HEK293 (cell line): ENCODE results near the gene HSD17B12.

Experiments used
- CTCF ChIA-PET: fragments of 350-600 bp; formaldehyde crosslinking; extraction: SDS; loops from one replicate; lab custom pipeline; 2021; ENCODE audit warnings: antibody characterized with exemption; lab: Yijun Ruan, JAX
- POLR2A ChIA-PET: fragments of 300-600 bp; formaldehyde crosslinking; extraction: SDS; loops from one replicate; lab custom pipeline; 2020; ENCODE audit warnings: antibody characterized with exemption, inconsistent platforms; lab: Yijun Ruan, JAX
- H3K27ac ChIP-seq: fragments of 200-500 bp; sonication (Bioruptor generic); 2 replicates; pipeline ENCODE4 v1.5.1; 2014; ENCODE audit warnings: low read depth, low read length, control low read depth, inconsistent platforms; ENCODE audit errors: extremely low read depth
- H3K36me3 ChIP-seq, 2 experiments: fragments of 200-500 bp in 1 of 2; sonication (Bioruptor generic) in 1 of 2; 1 replicate in 1 of 2; 2 replicates in 1 of 2; pipeline ENCODE4 v1.5.1; 2014 to 2017; ENCODE audit warnings: inconsistent platforms in 2 of 2, low read length in 2 of 2; ENCODE audit not compliant: control insufficient read depth in 2 of 2, insufficient read depth in 1 of 2
- H3K4me1 ChIP-seq: fragments of 200-500 bp; sonication (Bioruptor generic); 2 replicates; pipeline ENCODE4 v1.5.1; 2014; ENCODE audit warnings: mild to moderate bottlenecking, low read length, inconsistent platforms; ENCODE audit not compliant: control insufficient read depth, insufficient read depth
- H3K4me3 ChIP-seq: 2 replicates; pipeline ENCODE4 v1.5.1; 2011; ENCODE audit warnings: low read depth, mild to moderate bottlenecking, control low read depth, low read length, moderate library complexity
- H3K9me3 ChIP-seq: fragments of 200-500 bp; sonication (Bioruptor generic); 2 replicates; pipeline ENCODE4 v1.5.1; 2014; ENCODE audit warnings: low read depth, low read length, inconsistent platforms; ENCODE audit not compliant: control insufficient read depth, insufficient read depth
- GFI1B ChIP-seq: fragments of 450-650 bp; formaldehyde crosslinking; IDR thresholded peaks from 2 replicates; pipeline ENCODE4 v1.5.1; 2016; ENCODE audit warnings: missing biosample characterization, missing genetic modification characterization
- HOXC10 ChIP-seq: sonication (generic); formaldehyde crosslinking; IDR thresholded peaks from 2 replicates; pipeline ENCODE4 v1.8.1; 2023; ENCODE audit warnings: mild to moderate bottlenecking, missing genetic modification reagents
- HOXD13 ChIP-seq: sonication (generic); formaldehyde crosslinking; IDR thresholded peaks from 2 replicates; pipeline ENCODE4 v1.8.0; 2022; ENCODE audit warnings: missing genetic modification reagents, borderline replicate concordance
- KLF8 ChIP-seq: fragments of 450-650 bp; formaldehyde crosslinking; IDR thresholded peaks from 2 replicates; pipeline ENCODE4 v1.5.1; 2016; ENCODE audit warnings: missing biosample characterization, missing genetic modification characterization
- REPIN1 ChIP-seq: fragments of 450-650 bp; formaldehyde crosslinking; IDR thresholded peaks from 2 replicates; pipeline ENCODE4 v1.5.1; 2017; ENCODE audit warnings: missing biosample characterization, missing genetic modification characterization, low read depth
- SCRT1 ChIP-seq: fragments of 450-650 bp; formaldehyde crosslinking; IDR thresholded peaks from 2 replicates; pipeline ENCODE4 v1.5.1; 2016; ENCODE audit warnings: missing biosample characterization, missing genetic modification characterization, borderline replicate concordance
- SCRT2 ChIP-seq: fragments of 450-650 bp; formaldehyde crosslinking; IDR thresholded peaks from 2 replicates; pipeline ENCODE4 v1.5.1; 2016; ENCODE audit warnings: missing biosample characterization, missing genetic modification characterization
- TCF7L2 ChIP-seq: IDR thresholded peaks from 2 replicates; pipeline ENCODE4 v1.6.1; 2011; ENCODE audit warnings: low read depth, mild to moderate bottlenecking, inconsistent platforms, low read length, moderate library complexity, borderline replicate concordance
- YY1 ChIP-seq: fragments of 450-650 bp; formaldehyde crosslinking; IDR thresholded peaks from 2 replicates; pipeline ENCODE4 v1.5.1; 2018; ENCODE audit warnings: missing biosample characterization, missing genetic modification characterization
- ZBTB48 ChIP-seq: fragments of 450-650 bp; formaldehyde crosslinking; IDR thresholded peaks from 2 replicates; pipeline ENCODE4 v1.5.1; 2016; ENCODE audit warnings: missing biosample characterization, missing genetic modification characterization
- ZNF114 ChIP-seq: fragments of 450-650 bp; formaldehyde crosslinking; IDR thresholded peaks from 2 replicates; pipeline ENCODE4 v1.5.0; 2017; ENCODE audit warnings: missing biosample characterization, missing genetic modification characterization
- ZNF2 ChIP-seq: fragments of 450-650 bp; formaldehyde crosslinking; IDR thresholded peaks from 2 replicates; pipeline ENCODE4 v1.5.1; 2016; ENCODE audit warnings: missing biosample characterization, missing genetic modification characterization
- ZNF211 ChIP-seq: fragments of 450-650 bp; formaldehyde crosslinking; IDR thresholded peaks from 2 replicates; pipeline ENCODE4 v1.5.1; 2016; ENCODE audit warnings: low read depth, missing biosample characterization, missing genetic modification characterization
- ZNF324 ChIP-seq: fragments of 450-650 bp; formaldehyde crosslinking; IDR thresholded peaks from 2 replicates; pipeline ENCODE4 v1.5.1; 2016; ENCODE audit warnings: missing biosample characterization, missing genetic modification characterization
- ZNF354C ChIP-seq: fragments of 450-650 bp; formaldehyde crosslinking; IDR thresholded peaks from 2 replicates; pipeline ENCODE4 v1.5.1; 2016; ENCODE audit warnings: missing biosample characterization, missing genetic modification characterization, low read depth, borderline replicate concordance
- ZNF362 ChIP-seq: fragments of 450-650 bp; formaldehyde crosslinking; IDR thresholded peaks from 2 replicates; pipeline ENCODE4 v1.5.1; 2016; ENCODE audit warnings: missing biosample characterization, missing genetic modification characterization
- ZNF394 ChIP-seq: fragments of 450-650 bp; formaldehyde crosslinking; IDR thresholded peaks from 2 replicates; pipeline ENCODE4 v1.5.1; 2016; ENCODE audit warnings: missing biosample characterization, missing genetic modification characterization, mild to moderate bottlenecking, moderate library complexity, borderline replicate concordance
- ZNF423 ChIP-seq: fragments of 450-650 bp; formaldehyde crosslinking; IDR thresholded peaks from 2 replicates; pipeline ENCODE4 v1.5.1; 2016; ENCODE audit warnings: missing biosample characterization, missing genetic modification characterization
- ZNF513 ChIP-seq: fragments of 450-650 bp; IDR thresholded peaks from 2 replicates; pipeline ENCODE4 v1.5.1; 2018; ENCODE audit warnings: missing biosample characterization, missing genetic modification characterization
- ZNF549 ChIP-seq: fragments of 450-650 bp; IDR thresholded peaks from 2 replicates; pipeline ENCODE4 v1.5.1; 2018; ENCODE audit warnings: missing biosample characterization, missing genetic modification characterization, mild to moderate bottlenecking, inconsistent platforms, moderate library complexity
- ZNF585B ChIP-seq: fragments of 450-650 bp; formaldehyde crosslinking; IDR thresholded peaks from 2 replicates; pipeline ENCODE4 v1.5.1; 2016; ENCODE audit warnings: missing biosample characterization, missing genetic modification characterization
- ZNF626 ChIP-seq: fragments of 450-650 bp; sonication (Bioruptor Pico); formaldehyde crosslinking; IDR thresholded peaks from 2 replicates; pipeline ENCODE4 v1.5.1; 2018; ENCODE audit warnings: missing biosample characterization, missing genetic modification characterization, inconsistent platforms
- ZNF791 ChIP-seq: fragments of 450-650 bp; formaldehyde crosslinking; IDR thresholded peaks from 2 replicates; pipeline ENCODE4 v1.5.1; 2016; ENCODE audit warnings: missing biosample characterization, missing genetic modification characterization
- ZNF837 ChIP-seq: fragments of 450-650 bp; formaldehyde crosslinking; IDR thresholded peaks from 2 replicates; pipeline ENCODE4 v1.5.1; 2016; ENCODE audit warnings: missing biosample characterization, missing genetic modification characterization
- ZSCAN30 ChIP-seq: fragments of 450-650 bp; IDR thresholded peaks from 2 replicates; pipeline ENCODE4 v1.5.1; 2018; ENCODE audit warnings: missing biosample characterization, mild to moderate bottlenecking, missing genetic modification characterization, moderate library complexity
- TF ChIP-seq, protein P1 (sequence below): fragments of 450-650 bp; formaldehyde crosslinking; IDR thresholded peaks from 2 replicates; pipeline ENCODE4 v1.5.1; 2017; ENCODE audit warnings: missing biosample characterization, missing genetic modification characterization
- TF ChIP-seq, protein P2 (sequence below): fragments of 450-650 bp; formaldehyde crosslinking; IDR thresholded peaks from 2 replicates; pipeline ENCODE4 v1.5.1; 2016; ENCODE audit warnings: missing biosample characterization, missing genetic modification characterization
- TF ChIP-seq, protein P3 (sequence below): fragments of 450-650 bp; formaldehyde crosslinking; IDR thresholded peaks from 2 replicates; pipeline ENCODE4 v1.5.1; 2016; ENCODE audit warnings: missing biosample characterization, missing genetic modification characterization

The HSD17B12 gene

DNA sequence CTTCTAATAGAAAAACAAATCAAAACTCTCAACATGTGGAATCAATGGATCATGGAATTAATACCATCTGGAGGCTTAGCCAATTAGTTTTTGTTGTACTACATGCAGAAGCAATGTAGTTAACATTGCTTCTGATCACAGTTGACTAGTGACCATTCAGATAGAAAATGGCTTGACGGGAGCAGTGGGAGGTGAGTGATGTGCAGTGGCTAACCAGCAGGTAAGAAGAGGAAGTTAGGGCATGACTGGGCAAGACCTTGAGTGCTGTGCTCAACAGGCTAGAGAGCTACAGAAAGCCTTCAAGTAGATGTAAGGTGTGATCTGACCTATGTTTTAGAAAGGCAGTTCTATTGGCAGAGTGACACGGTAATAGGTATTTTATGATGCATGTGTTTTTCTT lies 139.4 kb downstream of the HSD17B12 start:
- no peaks in the 10 kb centered on the region for H3K9me3 ChIP-seq
- H3K36me3 ChIP-seq, result peaks cover 0 to 31% of the 10 kb centered on the region in 2 experiments; a peak in 1 of 3 replicates
- ChIA-PET CTCF (no interaction called here), POLR2A (interaction anchor here (0.6 kb wide), 1 partner anchor 12 kb away, joined by 4 read pairs; no protein-coding TSS in a partner anchor)
- H3K4me1 ChIP-seq, result no peaks in the 10 kb centered on the region
- no peak overlapping the region for H3K27ac ChIP-seq
- TF ChIP-seq GFI1B (tag by site-specific recombination), result no peak
- TF ChIP-seq ZNF513 (tag by site-specific recombination), result no peak
- TF ChIP-seq ZSCAN30 (tag by site-specific recombination), result no peak
- no peak for TF ChIP-seq KLF8
- TF ChIP-seq ZNF362 (tag by site-specific recombination), result no peak
- no peak for TF ChIP-seq ZBTB48 (tag by site-specific recombination)
- no peak for TF ChIP-seq ZNF324
- no peak for TF ChIP-seq HOXC10 (CRISPR knock-in tag)
- no peak for TF ChIP-seq SCRT1 (tag by site-specific recombination)
- TF ChIP-seq, protein P1, sequence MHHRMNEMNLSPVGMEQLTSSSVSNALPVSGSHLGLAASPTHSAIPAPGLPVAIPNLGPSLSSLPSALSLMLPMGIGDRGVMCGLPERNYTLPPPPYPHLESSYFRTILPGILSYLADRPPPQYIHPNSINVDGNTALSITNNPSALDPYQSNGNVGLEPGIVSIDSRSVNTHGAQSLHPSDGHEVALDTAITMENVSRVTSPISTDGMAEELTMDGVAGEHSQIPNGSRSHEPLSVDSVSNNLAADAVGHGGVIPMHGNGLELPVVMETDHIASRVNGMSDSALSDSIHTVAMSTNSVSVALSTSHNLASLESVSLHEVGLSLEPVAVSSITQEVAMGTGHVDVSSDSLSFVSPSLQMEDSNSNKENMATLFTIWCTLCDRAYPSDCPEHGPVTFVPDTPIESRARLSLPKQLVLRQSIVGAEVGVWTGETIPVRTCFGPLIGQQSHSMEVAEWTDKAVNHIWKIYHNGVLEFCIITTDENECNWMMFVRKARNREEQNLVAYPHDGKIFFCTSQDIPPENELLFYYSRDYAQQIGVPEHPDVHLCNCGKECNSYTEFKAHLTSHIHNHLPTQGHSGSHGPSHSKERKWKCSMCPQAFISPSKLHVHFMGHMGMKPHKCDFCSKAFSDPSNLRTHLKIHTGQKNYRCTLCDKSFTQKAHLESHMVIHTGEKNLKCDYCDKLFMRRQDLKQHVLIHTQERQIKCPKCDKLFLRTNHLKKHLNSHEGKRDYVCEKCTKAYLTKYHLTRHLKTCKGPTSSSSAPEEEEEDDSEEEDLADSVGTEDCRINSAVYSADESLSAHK (tag by site-specific recombination), result no peak
- TF ChIP-seq ZNF394 (tag by site-specific recombination), result no peak
- no peak for TF ChIP-seq ZNF791 (tag by site-specific recombination)
- no peak for TF ChIP-seq ZNF423 (tag by site-specific recombination)
- no peak for TF ChIP-seq ZNF626 (tag by site-specific recombination)
- no peak for TF ChIP-seq TCF7L2
- no peak for TF ChIP-seq ZNF585B (tag by site-specific recombination)
- no peak for TF ChIP-seq SCRT2 (tag by site-specific recombination)
- TF ChIP-seq ZNF549 (tag by site-specific recombination), result no peak
- no peak for TF ChIP-seq REPIN1 (tag by site-specific recombination)
- H3K4me3 ChIP-seq, result no peak overlapping the region

DNA sequence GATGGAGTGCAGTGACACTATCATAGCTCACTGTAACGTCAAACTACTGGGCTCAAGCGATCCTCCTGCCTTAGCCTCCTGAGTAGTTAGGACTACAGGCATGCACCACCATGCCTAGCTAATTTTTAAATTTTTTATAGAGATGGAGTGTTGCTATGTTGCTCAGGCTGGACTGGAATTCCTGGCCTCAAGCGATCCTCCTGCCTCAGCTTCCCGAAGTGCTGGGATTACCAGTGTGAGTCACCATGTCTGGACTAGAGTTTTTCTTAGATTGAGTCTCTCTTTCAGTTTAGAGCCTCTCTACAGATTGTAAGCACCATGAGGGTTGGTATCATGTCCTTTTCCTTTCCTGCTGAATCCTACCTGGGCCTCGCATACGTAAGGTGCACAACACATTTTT lies 142.8 kb downstream of the HSD17B12 start:
- ChIA-PET CTCF (interaction anchor here (10.8 kb wide), 1 partner anchor 27 kb away, joined by 122 read pairs; no protein-coding TSS in a partner anchor), POLR2A (no interaction called here)
- H3K27ac ChIP-seq, result no peak overlapping the region
- H3K36me3 ChIP-seq, result peaks cover 0 to 21% of the 10 kb centered on the region in 2 experiments; a peak in 1 of 3 replicates
- no peaks in the 10 kb centered on the region for H3K9me3 ChIP-seq
- no peak overlapping the region for H3K4me3 ChIP-seq
- no peaks in the 10 kb centered on the region for H3K4me1 ChIP-seq
- TF ChIP-seq ZNF211 (no peak), ZNF354C (tag by site-specific recombination) (no peak), ZNF837 (no peak), REPIN1 (tag by site-specific recombination) (no peak), YY1 (tag by site-specific recombination) (no peak), HOXD13 (no peak), ZNF114 (tag by site-specific recombination) (no peak), ZNF2 (tag by site-specific recombination) (no peak)
- TF ChIP-seq, protein P2, sequence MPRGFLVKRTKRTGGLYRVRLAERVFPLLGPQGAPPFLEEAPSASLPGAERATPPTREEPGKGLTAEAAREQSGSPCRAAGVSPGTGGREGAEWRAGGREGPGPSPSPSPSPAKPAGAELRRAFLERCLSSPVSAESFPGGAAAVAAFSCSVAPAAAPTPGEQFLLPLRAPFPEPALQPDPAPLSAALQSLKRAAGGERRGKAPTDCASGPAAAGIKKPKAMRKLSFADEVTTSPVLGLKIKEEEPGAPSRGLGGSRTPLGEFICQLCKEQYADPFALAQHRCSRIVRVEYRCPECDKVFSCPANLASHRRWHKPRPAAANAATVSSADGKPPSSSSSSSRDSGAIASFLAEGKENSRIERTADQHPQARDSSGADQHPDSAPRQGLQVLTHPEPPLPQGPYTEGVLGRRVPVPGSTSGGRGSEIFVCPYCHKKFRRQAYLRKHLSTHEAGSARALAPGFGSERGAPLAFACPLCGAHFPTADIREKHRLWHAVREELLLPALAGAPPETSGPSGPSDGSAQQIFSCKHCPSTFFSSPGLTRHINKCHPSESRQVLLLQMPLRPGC (tag by site-specific recombination), result no peak
- TF ChIP-seq, protein P3, sequence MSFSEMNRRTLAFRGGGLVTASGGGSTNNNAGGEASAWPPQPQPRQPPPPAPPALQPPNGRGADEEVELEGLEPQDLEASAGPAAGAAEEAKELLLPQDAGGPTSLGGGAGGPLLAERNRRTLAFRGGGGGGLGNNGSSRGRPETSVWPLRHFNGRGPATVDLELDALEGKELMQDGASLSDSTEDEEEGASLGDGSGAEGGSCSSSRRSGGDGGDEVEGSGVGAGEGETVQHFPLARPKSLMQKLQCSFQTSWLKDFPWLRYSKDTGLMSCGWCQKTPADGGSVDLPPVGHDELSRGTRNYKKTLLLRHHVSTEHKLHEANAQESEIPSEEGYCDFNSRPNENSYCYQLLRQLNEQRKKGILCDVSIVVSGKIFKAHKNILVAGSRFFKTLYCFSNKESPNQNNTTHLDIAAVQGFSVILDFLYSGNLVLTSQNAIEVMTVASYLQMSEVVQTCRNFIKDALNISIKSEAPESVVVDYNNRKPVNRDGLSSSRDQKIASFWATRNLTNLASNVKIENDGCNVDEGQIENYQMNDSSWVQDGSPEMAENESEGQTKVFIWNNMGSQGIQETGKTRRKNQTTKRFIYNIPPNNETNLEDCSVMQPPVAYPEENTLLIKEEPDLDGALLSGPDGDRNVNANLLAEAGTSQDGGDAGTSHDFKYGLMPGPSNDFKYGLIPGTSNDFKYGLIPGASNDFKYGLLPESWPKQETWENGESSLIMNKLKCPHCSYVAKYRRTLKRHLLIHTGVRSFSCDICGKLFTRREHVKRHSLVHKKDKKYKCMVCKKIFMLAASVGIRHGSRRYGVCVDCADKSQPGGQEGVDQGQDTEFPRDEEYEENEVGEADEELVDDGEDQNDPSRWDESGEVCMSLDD (tag by site-specific recombination), result no peak
